ENCODE data around the gene TSPAN18. TPM values are rescaled to one million over a fixed set of nuclear protein-coding genes. Genes with fewer than 3 reads are reported as not detected.

Gene TSPAN18
- total and polyA plus RNA-seq, 2 experiments from 2014 or later, result 6.0 to 10.6 TPM

- Mint-ChIP-seq H3K4me1 (peaks cover 8% of the 10 kb centered on the region), H3K27ac (no peak overlapping the region), H3K9me3 (no peaks in the 10 kb centered on the region), H3K27me3 (ENCODE audit: insufficient read depth, low read depth, poor library complexity) (peaks cover 10% of the 10 kb centered on the region), H3K36me3 (ENCODE audit: low read depth) (no peaks in the 10 kb centered on the region), H3K4me3 (no peak overlapping the region)
- TF ChIP-seq ZNF462 (CRISPR knock-in tag; IDR thresholded peaks at IDR 0.05) (no peak), CREB1 (CRISPR knock-in tag; IDR thresholded peaks at IDR 0.05; ENCODE audit: low read depth) (no peak), ZNF114 (CRISPR knock-in tag; IDR thresholded peaks at IDR 0.05) (no peak), JUNB (IDR thresholded peaks at IDR 0.05; ENCODE audit: unreplicated experiment) (no peak), NANOG (IDR thresholded peaks at IDR 0.05; ENCODE audit: borderline replicate concordance) (no peak), ZNF331 (CRISPR knock-in tag; IDR thresholded peaks at IDR 0.05; ENCODE audit: low read depth) (no peak), EZH2phosphoT487 (IDR thresholded peaks at IDR 0.05; ENCODE audit: unreplicated experiment) (no peak), EZH2 (IDR thresholded peaks at IDR 0.05; ENCODE audit: low read depth, unreplicated experiment) (no peak), POLR2AphosphoS5 (IDR thresholded peaks at IDR 0.05; ENCODE audit: low read depth) (no peak), STAT1 (IDR thresholded peaks at IDR 0.05; ENCODE audit: unreplicated experiment) (no peak)
- TF ChIP-seq, protein P1, sequence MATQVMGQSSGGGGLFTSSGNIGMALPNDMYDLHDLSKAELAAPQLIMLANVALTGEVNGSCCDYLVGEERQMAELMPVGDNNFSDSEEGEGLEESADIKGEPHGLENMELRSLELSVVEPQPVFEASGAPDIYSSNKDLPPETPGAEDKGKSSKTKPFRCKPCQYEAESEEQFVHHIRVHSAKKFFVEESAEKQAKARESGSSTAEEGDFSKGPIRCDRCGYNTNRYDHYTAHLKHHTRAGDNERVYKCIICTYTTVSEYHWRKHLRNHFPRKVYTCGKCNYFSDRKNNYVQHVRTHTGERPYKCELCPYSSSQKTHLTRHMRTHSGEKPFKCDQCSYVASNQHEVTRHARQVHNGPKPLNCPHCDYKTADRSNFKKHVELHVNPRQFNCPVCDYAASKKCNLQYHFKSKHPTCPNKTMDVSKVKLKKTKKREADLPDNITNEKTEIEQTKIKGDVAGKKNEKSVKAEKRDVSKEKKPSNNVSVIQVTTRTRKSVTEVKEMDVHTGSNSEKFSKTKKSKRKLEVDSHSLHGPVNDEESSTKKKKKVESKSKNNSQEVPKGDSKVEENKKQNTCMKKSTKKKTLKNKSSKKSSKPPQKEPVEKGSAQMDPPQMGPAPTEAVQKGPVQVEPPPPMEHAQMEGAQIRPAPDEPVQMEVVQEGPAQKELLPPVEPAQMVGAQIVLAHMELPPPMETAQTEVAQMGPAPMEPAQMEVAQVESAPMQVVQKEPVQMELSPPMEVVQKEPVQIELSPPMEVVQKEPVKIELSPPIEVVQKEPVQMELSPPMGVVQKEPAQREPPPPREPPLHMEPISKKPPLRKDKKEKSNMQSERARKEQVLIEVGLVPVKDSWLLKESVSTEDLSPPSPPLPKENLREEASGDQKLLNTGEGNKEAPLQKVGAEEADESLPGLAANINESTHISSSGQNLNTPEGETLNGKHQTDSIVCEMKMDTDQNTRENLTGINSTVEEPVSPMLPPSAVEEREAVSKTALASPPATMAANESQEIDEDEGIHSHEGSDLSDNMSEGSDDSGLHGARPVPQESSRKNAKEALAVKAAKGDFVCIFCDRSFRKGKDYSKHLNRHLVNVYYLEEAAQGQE (IDR thresholded peaks at IDR 0.05; ENCODE audit: unreplicated experiment), result no peak
- TF ChIP-seq, protein P2, sequence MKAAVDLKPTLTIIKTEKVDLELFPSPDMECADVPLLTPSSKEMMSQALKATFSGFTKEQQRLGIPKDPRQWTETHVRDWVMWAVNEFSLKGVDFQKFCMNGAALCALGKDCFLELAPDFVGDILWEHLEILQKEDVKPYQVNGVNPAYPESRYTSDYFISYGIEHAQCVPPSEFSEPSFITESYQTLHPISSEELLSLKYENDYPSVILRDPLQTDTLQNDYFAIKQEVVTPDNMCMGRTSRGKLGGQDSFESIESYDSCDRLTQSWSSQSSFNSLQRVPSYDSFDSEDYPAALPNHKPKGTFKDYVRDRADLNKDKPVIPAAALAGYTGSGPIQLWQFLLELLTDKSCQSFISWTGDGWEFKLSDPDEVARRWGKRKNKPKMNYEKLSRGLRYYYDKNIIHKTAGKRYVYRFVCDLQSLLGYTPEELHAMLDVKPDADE (IDR thresholded peaks at IDR 0.05), result no peak
- TF ChIP-seq, protein P3, sequence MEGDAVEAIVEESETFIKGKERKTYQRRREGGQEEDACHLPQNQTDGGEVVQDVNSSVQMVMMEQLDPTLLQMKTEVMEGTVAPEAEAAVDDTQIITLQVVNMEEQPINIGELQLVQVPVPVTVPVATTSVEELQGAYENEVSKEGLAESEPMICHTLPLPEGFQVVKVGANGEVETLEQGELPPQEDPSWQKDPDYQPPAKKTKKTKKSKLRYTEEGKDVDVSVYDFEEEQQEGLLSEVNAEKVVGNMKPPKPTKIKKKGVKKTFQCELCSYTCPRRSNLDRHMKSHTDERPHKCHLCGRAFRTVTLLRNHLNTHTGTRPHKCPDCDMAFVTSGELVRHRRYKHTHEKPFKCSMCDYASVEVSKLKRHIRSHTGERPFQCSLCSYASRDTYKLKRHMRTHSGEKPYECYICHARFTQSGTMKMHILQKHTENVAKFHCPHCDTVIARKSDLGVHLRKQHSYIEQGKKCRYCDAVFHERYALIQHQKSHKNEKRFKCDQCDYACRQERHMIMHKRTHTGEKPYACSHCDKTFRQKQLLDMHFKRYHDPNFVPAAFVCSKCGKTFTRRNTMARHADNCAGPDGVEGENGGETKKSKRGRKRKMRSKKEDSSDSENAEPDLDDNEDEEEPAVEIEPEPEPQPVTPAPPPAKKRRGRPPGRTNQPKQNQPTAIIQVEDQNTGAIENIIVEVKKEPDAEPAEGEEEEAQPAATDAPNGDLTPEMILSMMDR (conservative IDR thresholded peaks at IDR 0.05; ENCODE audit: low read depth in 2 of 2), result no peak
- ATAC-seq (no peak), DNase-seq (ENCODE audit: low spot score) (no peak)
- no peak overlapping the region for H3K27ac ChIP-seq (ENCODE audit: low read depth)
- H4K20me1 ChIP-seq (replicated peaks; ENCODE audit: insufficient read depth), result no peaks in the 10 kb centered on the region
- peaks cover 6% of the 10 kb centered on the region; the same call in 1 of the 2 replicates for H3K4me1 ChIP-seq (ENCODE audit: insufficient read depth)
- no peaks in the 10 kb centered on the region for H3K9me2 ChIP-seq (ENCODE audit: insufficient read depth)
- H3K27me3 ChIP-seq (ENCODE audit: insufficient read depth), result no peaks in the 10 kb centered on the region
- no peaks in the 10 kb centered on the region for H3K36me3 ChIP-seq (ENCODE audit: insufficient read depth)
- H3K4me2 ChIP-seq, result no peak overlapping the region
- H3K79me2 ChIP-seq (replicated peaks; ENCODE audit: insufficient read depth), result no peaks in the 10 kb centered on the region
- H3F3A ChIP-seq (replicated peaks; ENCODE audit: low read depth), result no peaks in the 10 kb centered on the region
- no peak overlapping the region for H2AFZ ChIP-seq
- no peak overlapping the region for H3K4me3 ChIP-seq
Measured at GRCh38 chr11:44971185-44971584, 244.4 kb downstream of the TSPAN18 start.

All from GM23338 (cell line).